ENCODE data around the gene PTGES3L.
"Not testable (repeated sequence)": the region's sequence is repeated elsewhere in the genome, so short reads cannot be mapped to it uniquely, and the experiment has no call there.

The PTGES3L gene

DNA sequence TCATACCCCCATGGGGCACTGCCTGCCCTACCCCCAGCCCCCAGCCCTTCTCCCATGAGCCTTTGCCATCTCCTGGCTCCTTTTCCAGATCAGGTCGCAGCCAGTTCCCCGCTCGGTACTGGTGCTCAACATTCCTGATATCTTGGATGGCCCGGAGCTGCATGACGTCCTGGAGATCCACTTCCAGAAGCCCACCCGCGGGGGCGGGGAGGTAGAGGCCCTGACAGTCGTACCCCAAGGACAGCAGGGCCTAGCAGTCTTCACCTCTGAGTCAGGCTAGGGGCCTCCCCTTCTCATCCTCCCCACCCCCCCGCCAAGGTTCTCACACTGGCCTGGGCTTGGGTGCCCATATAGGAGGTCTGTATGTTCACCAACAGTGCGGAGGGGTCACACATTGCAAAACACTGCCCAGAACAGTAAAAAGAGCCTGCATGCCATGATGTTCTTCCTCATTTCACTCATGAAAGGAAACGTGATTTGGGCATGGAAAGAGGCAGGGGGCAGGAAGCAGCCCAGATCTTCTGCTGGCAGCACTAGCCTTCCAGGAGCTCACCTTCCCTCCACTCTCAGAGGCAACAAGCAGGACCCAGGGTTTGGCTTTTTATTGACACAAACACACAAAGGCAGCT, 34.3 kb upstream of the PTGES3L start:
- no peak for DNase-seq (ENCODE audit: low read depth)

DNA sequence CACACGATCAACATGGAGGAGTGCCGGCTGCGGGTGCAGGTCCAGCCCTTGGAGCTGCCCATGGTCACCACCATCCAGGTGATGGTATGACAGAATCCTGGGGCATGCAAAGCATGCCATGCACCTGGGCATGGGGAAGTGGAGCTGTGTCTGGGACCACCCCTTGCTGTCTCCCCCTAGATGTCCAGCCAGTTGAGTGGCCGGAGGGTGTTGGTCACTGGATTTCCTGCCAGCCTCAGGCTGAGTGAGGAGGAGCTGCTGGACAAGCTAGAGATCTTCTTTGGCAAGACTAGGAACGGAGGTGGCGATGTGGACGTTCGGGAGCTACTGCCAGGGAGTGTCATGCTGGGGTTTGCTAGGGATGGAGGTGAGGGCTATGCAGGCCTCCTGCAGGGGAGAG, 33.4 kb upstream of the PTGES3L start:
- DNase-seq (ENCODE audit: low read depth): no peak

DNA sequence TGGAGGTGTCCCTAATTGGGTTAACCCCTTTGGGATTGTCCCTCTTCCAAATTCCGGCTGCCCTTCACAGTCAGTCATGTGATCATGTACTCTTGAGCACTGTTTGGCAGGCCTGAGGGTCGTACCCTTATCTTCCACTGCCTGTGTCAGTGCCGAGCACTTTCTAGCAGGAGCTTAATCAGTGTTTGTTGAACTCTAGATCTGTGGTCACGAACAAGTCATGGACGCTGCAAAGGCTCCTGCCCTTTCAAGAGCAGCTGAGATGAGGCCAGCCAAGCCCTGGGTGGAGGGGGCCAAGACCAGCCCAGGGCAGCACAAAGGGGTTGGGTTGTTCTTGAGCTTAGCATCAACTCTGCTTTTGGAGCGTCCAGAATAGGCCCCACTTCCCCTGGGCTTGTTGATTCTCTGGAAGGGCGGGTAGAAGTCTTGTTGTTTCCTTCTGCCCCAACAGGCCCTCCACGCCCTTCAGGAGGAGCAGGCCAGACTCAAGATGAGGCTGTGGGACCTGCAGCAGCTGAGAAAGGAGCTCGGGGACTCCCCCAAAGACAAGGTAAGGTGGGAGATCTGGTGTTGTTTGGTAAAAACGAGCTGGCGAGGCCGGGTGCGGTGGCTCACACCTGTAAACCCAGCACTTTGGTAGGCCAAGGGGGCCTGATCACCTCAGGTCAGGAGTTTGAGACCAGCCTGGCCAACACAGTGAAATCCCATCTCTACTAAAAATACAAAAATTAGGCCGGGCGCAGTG, 32.0 kb upstream of the PTGES3L start:
- no peak for DNase-seq (ENCODE audit: low read depth)

DNA sequence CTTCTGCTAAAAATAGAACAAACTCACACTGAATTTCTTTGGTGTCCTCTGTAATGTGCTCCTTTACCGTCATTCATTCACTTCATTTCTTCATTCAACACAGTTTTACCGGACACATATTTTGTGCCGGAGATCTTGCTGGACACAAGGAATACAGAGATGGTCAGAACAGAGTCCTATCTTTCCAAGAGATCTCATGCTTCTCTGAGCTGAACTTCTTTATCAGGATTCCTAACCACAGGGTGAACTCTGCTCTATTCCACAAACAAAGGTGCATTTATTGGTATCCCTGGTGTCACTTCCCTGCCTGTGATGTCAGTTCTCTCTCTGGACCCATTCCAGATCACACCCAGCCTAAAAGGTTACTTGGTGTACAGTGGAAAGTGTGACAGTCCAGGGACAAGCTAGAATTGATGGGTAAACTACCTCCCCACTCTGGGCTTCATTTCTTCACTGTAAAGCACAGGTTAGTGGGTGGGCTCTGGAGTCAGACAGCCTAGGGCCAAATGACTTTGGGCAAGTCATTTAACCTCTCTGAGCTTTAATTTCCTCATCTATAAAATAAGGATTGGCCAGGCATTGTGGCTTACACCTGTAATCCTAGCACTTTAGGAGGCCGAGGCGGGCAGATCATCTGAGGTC, 30.9 kb upstream of the PTGES3L start:
- DNase-seq (ENCODE audit: low read depth): no peak

DNA sequence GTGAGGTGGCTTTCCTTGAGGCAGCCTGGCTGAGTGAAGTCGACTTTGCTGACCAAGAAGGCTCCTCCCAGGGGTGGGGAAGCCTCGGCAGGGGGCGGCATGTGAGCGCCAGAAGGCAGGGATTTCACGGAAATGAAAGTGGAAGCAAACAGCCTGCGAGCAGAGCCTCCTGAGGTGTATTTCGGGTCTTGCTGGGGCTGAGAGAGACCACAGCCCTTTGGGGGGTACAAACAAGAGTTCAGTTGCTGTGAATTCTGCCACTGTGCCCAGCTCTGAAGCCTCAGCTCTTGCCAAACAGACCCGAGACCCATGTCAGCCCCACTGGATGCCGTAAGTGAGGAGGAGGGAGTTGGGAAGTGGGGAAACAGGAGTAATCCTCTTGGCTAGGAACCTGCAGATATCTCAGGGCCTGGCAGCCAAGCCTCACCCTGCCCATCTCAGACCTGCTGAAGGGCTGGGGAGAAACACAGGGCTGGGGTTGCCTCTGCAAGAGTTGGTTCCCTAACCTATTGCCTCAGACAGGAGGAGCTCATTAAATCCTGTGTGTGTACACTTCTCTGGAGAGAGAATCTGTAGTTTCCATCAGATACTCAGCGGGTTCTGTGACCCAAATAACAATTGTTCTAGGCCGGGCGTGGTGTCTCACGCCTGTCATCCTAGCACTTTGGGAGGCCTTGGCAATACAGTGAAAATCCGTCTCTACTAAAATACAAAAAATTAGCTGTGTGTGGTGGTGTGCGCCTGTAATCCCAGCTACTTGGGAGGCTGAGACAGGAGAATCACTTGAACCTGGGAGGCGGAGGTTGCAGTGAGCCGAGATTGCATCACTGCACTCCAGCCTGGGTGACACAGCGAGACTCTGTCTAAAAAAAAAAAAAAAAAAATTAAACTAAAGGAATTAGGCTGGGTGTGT, 27.0 kb upstream of the PTGES3L start, which contains the start of gene IFI35:
Gene IFI35 (plus strand): TSS at position 146 of the 913 bp plus-strand sequence. CDS start 164 bp downstream, at position 310.
- DNase-seq (ENCODE audit: low read depth): peak; percentile 79

DNA sequence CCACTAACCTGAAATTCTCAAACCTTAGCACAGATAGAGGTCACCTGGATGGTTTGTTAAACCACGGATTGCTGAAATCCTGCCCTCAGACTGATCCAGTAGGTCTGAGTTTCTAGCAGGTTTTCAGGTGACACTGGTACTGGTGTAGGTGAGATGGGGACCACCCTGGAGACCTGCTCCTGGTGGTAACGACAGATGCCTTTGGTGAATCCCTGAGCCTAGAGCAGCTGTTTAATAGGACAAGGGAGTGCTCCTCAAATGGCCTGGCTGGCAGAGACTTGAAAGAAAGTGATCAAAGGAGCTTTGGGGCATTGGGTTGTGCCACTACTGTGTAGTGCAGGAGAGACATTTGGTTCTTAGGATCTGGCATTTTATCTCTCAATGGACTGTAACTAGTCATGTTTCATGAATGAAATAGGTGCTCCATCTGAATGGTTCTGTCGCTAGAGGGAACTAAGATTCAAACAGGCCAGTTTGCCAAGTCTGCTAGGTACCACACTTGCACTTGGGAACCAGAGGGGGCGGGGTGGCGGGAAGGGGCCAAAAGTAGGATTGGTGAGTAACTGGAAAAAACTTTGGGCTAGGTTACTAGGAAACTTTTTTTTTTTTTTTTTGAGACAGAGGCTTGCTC, 23.8 kb upstream of the PTGES3L start:
- no peak for DNase-seq (ENCODE audit: low read depth)

DNA sequence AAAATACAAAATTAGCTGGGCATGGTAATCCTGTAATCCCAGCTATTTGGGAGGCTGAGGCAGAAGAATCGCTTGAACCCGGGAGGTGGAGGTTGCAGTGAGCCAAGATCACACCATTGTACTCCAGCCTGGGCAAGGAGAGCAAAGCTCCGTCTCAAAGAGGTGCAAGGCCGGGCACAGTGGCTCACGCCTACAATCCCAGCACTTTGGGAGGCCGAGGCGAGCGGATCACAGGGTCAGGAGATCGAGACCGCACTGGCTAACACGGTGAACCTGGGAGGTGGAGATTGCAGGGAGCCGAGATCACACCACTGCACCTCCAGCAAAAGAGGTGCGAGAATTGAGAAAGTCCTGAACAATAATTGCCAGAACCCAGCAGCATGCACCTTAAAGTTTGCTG, 21.0 kb upstream of the PTGES3L start:
- not testable (repeated sequence) for DNase-seq (ENCODE audit: low read depth)

DNA sequence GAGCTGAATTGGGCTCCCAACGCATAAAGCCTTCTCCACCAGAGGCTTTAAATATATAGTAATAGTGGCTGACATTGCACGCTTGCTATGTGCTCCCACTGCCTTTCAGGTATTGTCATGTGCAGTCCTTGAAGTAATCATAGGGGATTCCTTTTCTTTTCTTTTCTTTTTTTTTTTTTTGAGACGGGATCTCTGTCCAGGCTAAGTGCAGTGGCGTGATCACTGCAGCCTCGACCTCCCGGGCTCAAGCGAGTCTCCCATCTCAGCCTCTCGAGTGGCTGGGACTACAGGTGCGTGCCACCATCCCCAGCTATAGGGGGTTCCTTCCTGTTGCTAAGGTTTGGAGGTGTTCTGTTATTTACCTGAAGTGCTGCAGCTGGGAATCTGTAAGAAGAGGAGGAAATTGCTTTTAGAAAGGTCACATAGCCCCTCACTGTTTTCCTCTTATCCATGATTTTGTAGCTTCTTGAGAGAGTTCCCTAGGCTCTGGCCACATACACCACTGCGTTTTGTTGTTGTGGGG, 19.2 kb upstream of the PTGES3L start:
- no peak for DNase-seq (ENCODE audit: low read depth)

DNA sequence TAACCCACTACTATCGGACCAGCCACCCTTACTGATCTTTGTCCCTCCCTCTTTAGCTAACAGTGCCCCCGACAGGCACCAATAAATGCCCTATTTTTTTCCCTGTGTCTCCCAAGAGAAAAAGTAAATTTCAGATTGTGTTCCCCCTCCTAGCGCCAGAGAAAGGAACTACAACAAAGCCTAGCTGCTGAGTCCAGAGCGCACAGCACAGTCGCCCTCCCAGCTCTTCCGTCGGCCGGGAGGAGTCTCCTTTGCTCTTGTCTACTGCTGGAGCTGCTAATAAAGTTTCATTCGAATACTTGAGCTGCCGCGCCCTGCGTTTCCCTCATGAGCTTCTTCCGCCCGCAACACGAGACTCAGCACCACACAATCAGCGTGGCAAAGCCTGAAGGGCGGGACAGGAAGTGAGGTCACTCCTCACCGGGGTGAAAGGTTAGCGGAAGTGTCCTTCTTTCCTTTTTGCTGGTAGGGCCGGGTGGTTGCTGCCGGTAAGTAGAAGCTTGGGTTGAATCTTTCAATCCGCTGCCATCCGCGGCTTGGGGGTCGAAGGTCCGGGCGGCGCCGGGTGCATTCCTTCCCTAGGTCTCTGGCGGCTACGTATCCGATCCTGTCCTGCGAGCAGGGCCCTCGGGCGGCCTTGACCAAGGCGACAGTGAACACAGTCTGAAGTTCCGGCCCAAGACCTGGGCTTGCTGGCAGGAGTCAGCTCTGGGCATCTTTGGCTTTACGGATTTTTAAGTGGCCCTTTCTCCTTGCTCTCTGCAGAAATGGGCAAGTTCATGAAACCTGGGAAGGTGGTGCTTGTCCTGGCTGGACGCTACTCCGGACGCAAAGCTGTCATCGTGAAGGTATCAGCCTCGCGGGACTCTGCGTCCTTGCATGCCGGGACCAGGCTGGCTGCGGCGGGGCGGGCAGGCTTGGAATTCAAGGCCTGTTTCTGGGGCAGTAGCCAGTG, 18.4 kb upstream of the PTGES3L start, which contains the start of gene RPL27:
Gene RPL27 (plus strand): TSS at position 436 of the 955 bp plus-strand sequence. CDS start 332 bp downstream, at position 768.
- peak; percentile 93 for DNase-seq (ENCODE audit: low read depth)

DNA sequence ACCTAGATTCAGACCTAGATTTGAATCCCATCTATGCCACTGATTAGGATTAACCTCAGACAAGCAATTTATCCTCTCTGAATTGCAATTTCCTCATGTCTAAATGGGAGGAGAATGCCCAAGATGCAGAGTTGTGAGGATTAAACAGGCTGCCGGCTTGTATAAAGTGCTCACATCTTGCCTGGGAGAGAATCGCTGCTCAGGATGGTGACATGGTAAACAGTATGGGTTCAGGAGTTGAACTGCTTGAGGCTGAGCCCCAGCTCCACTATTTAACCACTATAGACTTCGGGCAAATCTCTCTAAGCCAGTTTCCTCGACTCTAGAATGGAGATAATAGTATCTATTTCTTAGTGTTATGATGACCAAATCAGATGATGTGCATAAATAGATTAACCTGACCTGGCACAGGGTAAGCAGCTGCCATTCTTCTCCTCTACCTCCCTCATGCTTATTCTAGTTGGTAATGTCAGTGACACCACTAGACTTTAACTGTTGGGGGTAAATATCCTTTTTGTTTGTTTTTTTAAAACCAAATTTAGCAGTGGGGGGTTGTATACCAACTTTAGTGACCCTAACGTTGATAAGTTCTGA, 17.6 kb upstream of the PTGES3L start:
- no peak for DNase-seq (ENCODE audit: low read depth)

DNA sequence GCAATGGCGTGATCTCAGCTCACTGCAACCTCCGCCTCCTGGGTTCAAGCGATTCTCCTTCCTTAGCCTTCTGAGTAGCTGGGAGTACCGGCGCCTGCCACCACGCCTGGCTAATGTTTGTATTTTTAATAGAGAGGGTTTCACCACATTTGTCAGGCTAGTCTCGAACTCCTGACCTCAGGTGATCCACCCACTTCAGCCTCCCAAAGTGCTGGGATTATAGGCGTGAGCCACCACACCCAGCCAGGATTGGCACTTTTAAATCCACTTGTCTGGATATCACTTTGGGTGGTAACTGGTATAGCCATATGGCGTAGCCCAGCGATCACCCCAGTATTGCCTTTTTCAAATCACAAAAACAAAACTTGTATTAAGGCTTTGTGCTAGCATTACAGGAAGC, 14.0 kb upstream of the PTGES3L start:
- DNase-seq (ENCODE audit: low read depth): not testable (repeated sequence)

DNA sequence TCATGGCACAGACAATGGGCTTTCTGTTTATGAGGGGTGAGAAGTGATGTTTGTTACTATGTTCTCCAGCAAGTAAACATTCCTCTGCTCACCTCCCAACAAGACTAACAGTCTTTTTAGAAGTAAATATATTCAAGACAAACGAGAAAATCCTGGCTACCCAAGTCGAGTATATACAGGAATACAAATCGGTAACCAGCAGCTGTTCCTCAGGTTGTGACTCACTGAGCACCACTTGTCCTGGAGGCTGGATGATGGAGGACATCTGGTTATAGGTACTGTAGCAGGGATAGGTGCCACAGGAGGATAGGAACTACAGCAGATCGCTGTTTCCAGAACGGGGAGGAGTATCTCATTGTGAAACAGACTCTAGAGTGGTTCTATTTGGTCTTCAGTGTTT, 13.0 kb upstream of the PTGES3L start:
- no peak for DNase-seq (ENCODE audit: low read depth)

DNA sequence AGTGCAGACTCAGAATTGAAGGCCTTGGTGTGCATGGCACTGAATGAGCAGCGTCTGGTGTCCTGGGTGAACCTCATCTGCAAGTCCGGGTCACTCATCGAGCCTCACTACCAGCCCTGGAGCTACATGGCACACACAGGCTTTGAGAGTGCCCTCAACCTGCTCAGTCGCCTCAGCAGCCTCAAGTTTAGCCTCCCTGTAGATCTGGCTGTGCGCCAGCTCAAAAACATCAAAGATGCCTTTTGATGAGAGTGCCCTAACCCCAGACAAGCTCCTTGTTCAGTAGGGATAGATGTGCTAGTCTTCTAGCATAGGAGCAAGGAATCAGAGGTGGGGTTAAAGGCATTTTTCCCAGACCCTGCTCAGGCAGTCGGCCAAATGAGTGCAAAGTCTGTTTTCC, 11.6 kb upstream of the PTGES3L start:
- DNase-seq (ENCODE audit: low read depth): no peak

DNA sequence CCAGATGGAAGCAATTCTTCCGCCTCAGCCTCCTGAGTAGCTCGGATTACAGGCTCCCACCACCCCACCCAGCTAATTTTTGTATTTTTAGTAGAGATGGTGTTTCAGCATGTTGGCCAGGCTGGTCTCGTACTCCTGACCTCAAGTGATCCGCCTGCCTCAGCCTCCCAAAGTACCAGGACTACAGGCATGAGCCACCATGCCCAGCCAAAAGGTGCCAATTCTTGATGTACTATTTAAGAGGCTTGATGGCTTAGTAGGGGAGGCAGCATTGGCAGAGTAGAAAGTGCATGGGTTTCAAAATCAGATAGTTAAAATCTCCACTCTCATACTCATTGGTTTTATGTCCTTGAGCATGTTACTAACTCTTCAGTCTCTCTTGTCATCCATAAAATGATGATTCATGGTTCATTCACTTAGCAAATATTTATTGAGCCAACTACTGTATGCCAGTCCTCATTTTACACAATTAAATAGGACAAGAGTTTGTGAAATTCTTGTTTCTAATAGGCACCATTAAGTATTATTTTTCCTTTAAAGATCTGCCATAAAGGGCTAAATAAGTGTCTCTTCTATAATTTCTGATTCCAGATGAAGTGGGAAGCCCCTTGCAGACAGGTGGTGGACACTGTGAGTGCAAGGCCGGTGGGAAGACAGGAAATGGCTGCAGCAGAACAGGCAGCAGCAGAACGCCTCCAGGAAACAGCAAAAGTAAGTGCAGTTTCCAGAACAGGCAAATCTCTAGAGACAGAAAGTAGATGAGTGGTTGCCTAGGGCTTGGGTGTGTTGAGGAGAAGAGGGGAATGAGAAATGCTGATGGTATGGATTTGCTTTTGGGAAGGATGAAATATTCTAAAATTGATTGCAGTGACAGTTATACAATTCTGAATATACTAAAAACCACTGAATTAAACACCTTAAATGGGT, 10.1 kb upstream of the PTGES3L start:
- DNase-seq (ENCODE audit: low read depth): no peak

DNA sequence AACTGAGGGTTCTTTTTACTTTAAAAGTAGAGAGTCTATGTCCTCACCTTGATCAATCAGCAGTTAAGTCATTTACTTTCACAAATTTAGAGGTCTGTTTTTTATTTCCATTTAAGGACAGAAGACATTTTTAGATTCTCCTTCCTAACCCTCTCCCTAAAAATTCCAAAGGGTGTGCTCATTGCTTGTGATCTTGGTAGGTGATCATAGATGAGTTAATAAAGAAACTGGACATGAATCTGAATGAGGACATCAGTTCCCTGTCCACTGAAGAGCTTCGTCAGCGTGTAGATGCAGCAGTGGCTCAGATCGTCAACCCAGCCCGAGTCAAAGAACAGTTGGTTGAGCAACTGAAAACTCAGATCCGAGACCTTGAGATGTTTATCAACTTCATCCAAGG, 9.3 kb upstream of the PTGES3L start:
- DNase-seq (ENCODE audit: low read depth): no peak

DNA sequence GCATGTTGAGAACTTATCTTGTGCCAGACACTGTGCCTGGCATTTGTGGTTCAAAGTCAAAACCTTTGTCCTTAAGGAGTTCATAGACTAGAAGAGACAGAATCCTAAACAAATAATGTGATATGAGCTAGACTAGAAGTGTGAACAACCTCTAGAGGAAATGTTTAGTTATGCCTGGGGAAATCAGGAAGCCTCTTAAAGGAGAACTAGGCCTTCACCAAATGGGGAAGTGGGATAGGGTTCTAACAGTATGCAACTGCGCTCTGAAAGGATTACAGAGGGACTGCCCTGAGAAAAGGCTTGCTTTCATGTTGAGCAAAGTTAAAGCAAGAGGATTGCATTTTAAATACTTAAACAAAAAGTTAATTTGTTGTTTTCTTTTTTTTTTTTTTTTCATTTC, 5.3 kb upstream of the PTGES3L start:
- no peak for DNase-seq (ENCODE audit: low read depth)

DNA sequence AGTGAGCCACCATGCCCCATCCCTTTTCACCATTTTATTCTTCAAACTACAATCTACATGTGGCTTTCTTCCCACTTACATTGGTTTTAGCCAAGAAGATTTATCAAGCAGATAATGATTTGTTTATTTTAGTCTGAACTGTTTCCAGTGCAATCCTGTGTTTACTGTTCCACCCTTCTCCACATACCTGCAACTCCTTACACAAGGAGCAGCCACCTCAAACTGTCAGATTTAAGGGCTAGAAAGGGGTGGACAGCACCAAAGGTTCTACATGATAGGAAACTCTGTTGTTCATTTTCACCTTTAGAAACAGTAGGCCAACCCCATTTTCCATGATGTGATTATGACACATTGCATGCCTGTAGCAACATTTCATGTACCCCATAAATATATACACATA, 2.4 kb upstream of the PTGES3L start:
- DNase-seq (ENCODE audit: low read depth): no peak

DNA sequence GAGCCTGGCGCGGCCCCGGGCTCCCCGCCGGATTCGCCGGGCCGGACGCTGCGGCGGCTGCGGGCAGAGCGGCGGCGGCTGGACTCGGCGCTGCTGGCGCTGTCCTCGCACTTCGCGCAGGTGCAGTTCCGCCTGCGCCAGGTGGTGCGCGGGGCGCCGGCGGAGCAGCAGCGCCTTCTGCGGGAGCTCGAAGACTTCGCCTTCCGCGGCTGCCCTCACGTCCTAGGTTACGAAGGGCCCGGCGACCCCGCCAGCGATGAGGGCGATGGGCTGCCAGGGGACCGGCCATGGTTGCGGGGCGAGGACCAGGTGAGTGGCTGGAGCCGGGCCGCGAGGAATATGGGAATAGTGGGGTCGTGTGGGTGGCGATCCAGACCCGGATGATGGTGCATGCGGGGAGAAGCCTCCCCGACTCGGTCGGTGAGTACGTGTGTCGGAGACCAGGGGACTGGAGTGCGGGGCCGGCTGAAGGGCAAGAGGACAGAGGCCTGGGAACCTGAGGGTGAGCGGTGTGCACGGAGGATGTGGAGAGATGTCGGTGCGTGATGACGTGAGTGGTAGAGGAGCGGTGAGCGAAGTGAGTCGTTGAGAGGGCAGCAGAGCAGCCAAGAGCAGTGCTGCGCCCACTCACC, 1.0 kb upstream of the PTGES3L start:
- DNase-seq (ENCODE audit: low read depth): peak; percentile 23
